ENCODE results near the gene EDEM1.

Gene EDEM1

GRCh38 chr3:5222283-5223005, 34.9 kb downstream of the EDEM1 start:
- H3K36me3 ChIP-seq (ENCODE audit: control insufficient read depth, insufficient read depth, low read length) = no peaks in the 10 kb centered on the region
- no peaks in the 10 kb centered on the region for H3K9me3 ChIP-seq (ENCODE audit: control insufficient read depth, insufficient read depth, low read length)
- H3K4me1 ChIP-seq (ENCODE audit: control insufficient read depth, insufficient read depth, low read length) = no peaks in the 10 kb centered on the region
- no peaks in the 10 kb centered on the region for H3K27me3 ChIP-seq (ENCODE audit: control insufficient read depth, insufficient read depth, low read length)
- H3K9ac ChIP-seq (ENCODE audit: low read depth, low read length) = no peak overlapping the region
- no peak overlapping the region for H3K4me3 ChIP-seq (ENCODE audit: low read depth, low read length)

GRCh38 chr3:5226783-5227182, 39.3 kb downstream of the EDEM1 start:
- H3K36me3 ChIP-seq (ENCODE audit: control insufficient read depth, insufficient read depth, low read length) = no peaks in the 10 kb centered on the region
- H3K4me3 ChIP-seq (ENCODE audit: low read depth, low read length) = no peak overlapping the region
- no peaks in the 10 kb centered on the region for H3K4me1 ChIP-seq (ENCODE audit: control insufficient read depth, insufficient read depth, low read length)
- H3K9me3 ChIP-seq (ENCODE audit: control insufficient read depth, insufficient read depth, low read length) = no peaks in the 10 kb centered on the region
- H3K9ac ChIP-seq (ENCODE audit: low read depth, low read length) = no peak overlapping the region
- H3K27me3 ChIP-seq (ENCODE audit: control insufficient read depth, insufficient read depth, low read length) = no peaks in the 10 kb centered on the region

GRCh38 chr3:5227812-5228211, 40.3 kb downstream of the EDEM1 start:
- Histone ChIP-seq H3K4me1 (ENCODE audit: control insufficient read depth, insufficient read depth, low read length) (no peaks in the 10 kb centered on the region), H3K27me3 (ENCODE audit: control insufficient read depth, insufficient read depth, low read length) (no peaks in the 10 kb centered on the region), H3K36me3 (ENCODE audit: control insufficient read depth, insufficient read depth, low read length) (no peaks in the 10 kb centered on the region), H3K9me3 (ENCODE audit: control insufficient read depth, insufficient read depth, low read length) (no peaks in the 10 kb centered on the region), H3K4me3 (ENCODE audit: low read depth, low read length) (no peak overlapping the region), H3K9ac (ENCODE audit: low read depth, low read length) (no peak overlapping the region)

- Histone ChIP-seq H3K27me3 (ENCODE audit: control insufficient read depth, insufficient read depth, low read length) (no peaks in the 10 kb centered on the region), H3K9ac (ENCODE audit: low read depth, low read length) (no peak overlapping the region), H3K4me1 (ENCODE audit: control insufficient read depth, insufficient read depth, low read length) (no peaks in the 10 kb centered on the region), H3K36me3 (ENCODE audit: control insufficient read depth, insufficient read depth, low read length) (no peaks in the 10 kb centered on the region), H3K4me3 (ENCODE audit: low read depth, low read length) (no peak overlapping the region), H3K9me3 (ENCODE audit: control insufficient read depth, insufficient read depth, low read length) (no peaks in the 10 kb centered on the region)
Measured at GRCh38 chr3:5229414-5229813, 41.9 kb downstream of the EDEM1 start.

GRCh38 chr3:5231074-5231473, 43.6 kb downstream of the EDEM1 start:
- Histone ChIP-seq H3K4me1 (ENCODE audit: control insufficient read depth, insufficient read depth, low read length) (no peaks in the 10 kb centered on the region), H3K36me3 (ENCODE audit: control insufficient read depth, insufficient read depth, low read length) (no peaks in the 10 kb centered on the region), H3K9me3 (ENCODE audit: control insufficient read depth, insufficient read depth, low read length) (no peaks in the 10 kb centered on the region), H3K27me3 (ENCODE audit: control insufficient read depth, insufficient read depth, low read length) (no peaks in the 10 kb centered on the region), H3K9ac (ENCODE audit: low read depth, low read length) (no peak overlapping the region), H3K4me3 (ENCODE audit: low read depth, low read length) (no peak overlapping the region)

GRCh38 chr3:5231487-5231886, 44.0 kb downstream of the EDEM1 start:
- Histone ChIP-seq H3K36me3 (ENCODE audit: control insufficient read depth, insufficient read depth, low read length) (no peaks in the 10 kb centered on the region), H3K4me3 (ENCODE audit: low read depth, low read length) (no peak overlapping the region), H3K27me3 (ENCODE audit: control insufficient read depth, insufficient read depth, low read length) (no peaks in the 10 kb centered on the region), H3K9me3 (ENCODE audit: control insufficient read depth, insufficient read depth, low read length) (no peaks in the 10 kb centered on the region), H3K9ac (ENCODE audit: low read depth, low read length) (no peak overlapping the region), H3K4me1 (ENCODE audit: control insufficient read depth, insufficient read depth, low read length) (no peaks in the 10 kb centered on the region)

- no peaks in the 10 kb centered on the region for H3K4me1 ChIP-seq (ENCODE audit: control insufficient read depth, insufficient read depth, low read length)
- H3K27me3 ChIP-seq (ENCODE audit: control insufficient read depth, insufficient read depth, low read length) = no peaks in the 10 kb centered on the region
- H3K4me3 ChIP-seq (ENCODE audit: low read depth, low read length) = no peak overlapping the region
- H3K9ac ChIP-seq (ENCODE audit: low read depth, low read length) = no peak overlapping the region
- H3K36me3 ChIP-seq (ENCODE audit: control insufficient read depth, insufficient read depth, low read length) = no peaks in the 10 kb centered on the region
- no peaks in the 10 kb centered on the region for H3K9me3 ChIP-seq (ENCODE audit: control insufficient read depth, insufficient read depth, low read length)
Measured at GRCh38 chr3:5232570-5232969, 45.1 kb downstream of the EDEM1 start.

- Histone ChIP-seq H3K27me3 (ENCODE audit: control insufficient read depth, insufficient read depth, low read length) (no peaks in the 10 kb centered on the region), H3K9ac (ENCODE audit: low read depth, low read length) (no peak overlapping the region), H3K36me3 (ENCODE audit: control insufficient read depth, insufficient read depth, low read length) (no peaks in the 10 kb centered on the region), H3K9me3 (ENCODE audit: control insufficient read depth, insufficient read depth, low read length) (no peaks in the 10 kb centered on the region), H3K4me1 (ENCODE audit: control insufficient read depth, insufficient read depth, low read length) (no peaks in the 10 kb centered on the region), H3K4me3 (ENCODE audit: low read depth, low read length) (no peak overlapping the region)
Measured at GRCh38 chr3:5233026-5233425, 45.5 kb downstream of the EDEM1 start.

GRCh38 chr3:5235655-5236054, 48.1 kb downstream of the EDEM1 start:
- Histone ChIP-seq H3K27me3 (ENCODE audit: control insufficient read depth, insufficient read depth, low read length) (no peaks in the 10 kb centered on the region), H3K9me3 (ENCODE audit: control insufficient read depth, insufficient read depth, low read length) (no peaks in the 10 kb centered on the region), H3K36me3 (ENCODE audit: control insufficient read depth, insufficient read depth, low read length) (no peaks in the 10 kb centered on the region), H3K4me1 (ENCODE audit: control insufficient read depth, insufficient read depth, low read length) (no peaks in the 10 kb centered on the region), H3K4me3 (ENCODE audit: low read depth, low read length) (no peak overlapping the region), H3K9ac (ENCODE audit: low read depth, low read length) (no peak overlapping the region)

- Histone ChIP-seq H3K4me3 (ENCODE audit: low read depth, low read length) (no peak overlapping the region), H3K27me3 (ENCODE audit: control insufficient read depth, insufficient read depth, low read length) (no peaks in the 10 kb centered on the region), H3K4me1 (ENCODE audit: control insufficient read depth, insufficient read depth, low read length) (no peaks in the 10 kb centered on the region), H3K9ac (ENCODE audit: low read depth, low read length) (no peak overlapping the region), H3K36me3 (ENCODE audit: control insufficient read depth, insufficient read depth, low read length) (no peaks in the 10 kb centered on the region), H3K9me3 (ENCODE audit: control insufficient read depth, insufficient read depth, low read length) (no peaks in the 10 kb centered on the region)
Measured at GRCh38 chr3:5238545-5238944, 51.0 kb downstream of the EDEM1 start.

GRCh38 chr3:5239602-5240001, 52.1 kb downstream of the EDEM1 start:
- no peaks in the 10 kb centered on the region for H3K36me3 ChIP-seq (ENCODE audit: control insufficient read depth, insufficient read depth, low read length)
- H3K27me3 ChIP-seq (ENCODE audit: control insufficient read depth, insufficient read depth, low read length) = no peaks in the 10 kb centered on the region
- H3K9ac ChIP-seq (ENCODE audit: low read depth, low read length) = no peak overlapping the region
- no peaks in the 10 kb centered on the region for H3K4me1 ChIP-seq (ENCODE audit: control insufficient read depth, insufficient read depth, low read length)
- H3K9me3 ChIP-seq (ENCODE audit: control insufficient read depth, insufficient read depth, low read length) = no peaks in the 10 kb centered on the region
- no peak overlapping the region for H3K4me3 ChIP-seq (ENCODE audit: low read depth, low read length)

GRCh38 chr3:5240740-5241139, 53.2 kb downstream of the EDEM1 start:
- no peak overlapping the region for H3K4me3 ChIP-seq (ENCODE audit: low read depth, low read length)

More at GRCh38 chr3:5240740-5241139, 53.2 kb downstream of the EDEM1 start:
- Histone ChIP-seq H3K36me3 (ENCODE audit: control insufficient read depth, insufficient read depth, low read length) (no peaks in the 10 kb centered on the region), H3K27me3 (ENCODE audit: control insufficient read depth, insufficient read depth, low read length) (no peaks in the 10 kb centered on the region), H3K4me1 (ENCODE audit: control insufficient read depth, insufficient read depth, low read length) (no peaks in the 10 kb centered on the region), H3K9ac (ENCODE audit: low read depth, low read length) (no peak overlapping the region), H3K9me3 (ENCODE audit: control insufficient read depth, insufficient read depth, low read length) (no peaks in the 10 kb centered on the region)

All from iPS-15b (cell line).